NB4 (cell line): Measurements from ENCODE around the gene PALD1.

Experiments used
- DNase-seq: peaks from one replicate; pipeline ENCODE4 v3.0.0; 2010; ENCODE audit warnings: low read depth
- H3K4me3 ChIP-seq: one replicate; pipeline ENCODE4 v1.5.1; 2011; ENCODE audit warnings: mild to moderate bottlenecking, low read depth, low read length, moderate library complexity
- MAX ChIP-seq: IDR thresholded peaks from 2 replicates; pipeline ENCODE4 v1.6.1; 2011; ENCODE audit warnings: low read depth, low read length
- MYC ChIP-seq: IDR thresholded peaks from 2 replicates; pipeline ENCODE4 v1.6.1; 2011; ENCODE audit warnings: low read depth, low read length
- POLR2A ChIP-seq: IDR thresholded peaks from 2 replicates; pipeline ENCODE4 v1.6.1; 2011; ENCODE audit warnings: mild to moderate bottlenecking; ENCODE audit not compliant: insufficient read length; ENCODE audit errors: extremely low read depth
- TF ChIP-seq, protein P1 (sequence below): IDR thresholded peaks from one replicate; pipeline ENCODE4 v1.5.1; 2012; ENCODE audit warnings: low read depth, low read length

The PALD1 gene

GRCh38 chr10:70585578-70586169 is 107.1 kb downstream of the PALD1 start:
- TF ChIP-seq, protein P1, sequence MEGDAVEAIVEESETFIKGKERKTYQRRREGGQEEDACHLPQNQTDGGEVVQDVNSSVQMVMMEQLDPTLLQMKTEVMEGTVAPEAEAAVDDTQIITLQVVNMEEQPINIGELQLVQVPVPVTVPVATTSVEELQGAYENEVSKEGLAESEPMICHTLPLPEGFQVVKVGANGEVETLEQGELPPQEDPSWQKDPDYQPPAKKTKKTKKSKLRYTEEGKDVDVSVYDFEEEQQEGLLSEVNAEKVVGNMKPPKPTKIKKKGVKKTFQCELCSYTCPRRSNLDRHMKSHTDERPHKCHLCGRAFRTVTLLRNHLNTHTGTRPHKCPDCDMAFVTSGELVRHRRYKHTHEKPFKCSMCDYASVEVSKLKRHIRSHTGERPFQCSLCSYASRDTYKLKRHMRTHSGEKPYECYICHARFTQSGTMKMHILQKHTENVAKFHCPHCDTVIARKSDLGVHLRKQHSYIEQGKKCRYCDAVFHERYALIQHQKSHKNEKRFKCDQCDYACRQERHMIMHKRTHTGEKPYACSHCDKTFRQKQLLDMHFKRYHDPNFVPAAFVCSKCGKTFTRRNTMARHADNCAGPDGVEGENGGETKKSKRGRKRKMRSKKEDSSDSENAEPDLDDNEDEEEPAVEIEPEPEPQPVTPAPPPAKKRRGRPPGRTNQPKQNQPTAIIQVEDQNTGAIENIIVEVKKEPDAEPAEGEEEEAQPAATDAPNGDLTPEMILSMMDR: no peak
- DNase-seq: no peak
- H3K4me3 ChIP-seq: no peak overlapping the region

DNA sequence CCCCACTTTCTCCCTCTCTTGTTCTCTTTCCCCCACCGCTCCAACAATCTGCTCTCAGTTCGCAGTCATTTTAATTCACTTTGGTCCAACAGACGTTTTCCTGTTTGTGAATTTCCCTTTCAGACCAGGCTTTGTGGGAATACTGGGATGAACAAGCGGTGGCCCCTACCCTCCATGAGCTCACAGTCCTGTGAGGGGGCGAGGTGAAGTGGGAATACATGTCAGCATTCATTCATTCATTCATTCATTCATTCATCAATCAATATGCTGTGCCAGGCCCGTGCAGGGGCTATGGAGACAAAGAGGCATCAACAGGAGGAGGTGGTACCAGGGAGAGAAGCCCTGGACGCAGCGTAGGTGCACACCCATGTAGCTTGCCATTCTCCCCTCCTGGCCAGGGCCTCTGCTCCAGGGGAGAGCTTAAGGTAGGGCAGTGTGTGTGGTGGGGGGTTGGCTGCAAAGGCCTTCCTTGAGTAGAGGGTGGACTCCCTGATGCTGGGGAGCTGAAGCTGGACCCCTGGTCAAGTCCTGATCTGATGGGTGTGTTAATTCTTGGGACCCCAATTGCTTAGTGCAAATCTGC is 107.9 kb downstream of the PALD1 start:
- no peak for DNase-seq
- TF ChIP-seq POLR2A (no peak), MYC (no peak), MAX (no peak)
- TF ChIP-seq, protein P1: no peak
- H3K4me3 ChIP-seq: no peak overlapping the region

GRCh38 chr10:70587045-70587658 is 108.6 kb downstream of the PALD1 start:
- no peak for DNase-seq
- TF ChIP-seq, protein P1: no peak
- TF ChIP-seq POLR2A (no peak), MYC (no peak), MAX (no peak)
- no peak overlapping the region for H3K4me3 ChIP-seq

DNA sequence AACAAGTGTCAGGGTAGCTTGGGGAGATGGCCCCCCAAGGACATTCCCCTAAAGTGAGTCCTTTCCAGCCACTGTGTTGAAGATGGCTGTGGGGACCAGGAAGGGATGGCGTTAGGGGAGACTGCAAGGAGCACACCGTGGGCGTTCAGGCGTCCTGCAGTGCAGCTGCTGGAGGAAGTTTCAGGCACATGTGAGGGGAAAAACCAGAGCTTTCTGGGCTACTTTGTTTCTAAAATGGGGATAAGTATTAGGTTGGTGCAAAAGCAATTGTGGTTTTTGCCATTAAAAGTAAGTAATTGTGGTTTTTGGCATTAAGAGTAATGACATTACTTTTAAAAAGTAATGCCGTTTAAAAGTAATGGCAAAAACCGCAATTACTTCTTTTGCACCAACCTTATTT is 109.7 kb downstream of the PALD1 start:
- no peak overlapping the region for H3K4me3 ChIP-seq
- peak; percentile 58 for DNase-seq
- TF ChIP-seq, protein P1: no peak
- TF ChIP-seq POLR2A (no peak), MAX (no peak), MYC (peak; percentile 63; the same call in 1 of the 2 replicates)

- no peak for DNase-seq
- H3K4me3 ChIP-seq: no peak overlapping the region
- TF ChIP-seq, protein P1: no peak
- no peak for TF ChIP-seq MAX
- no peak for TF ChIP-seq POLR2A
- 0 out of 2 replicates have a peak, but pooled peaks have one; percentile 15 for TF ChIP-seq MYC
Measured at GRCh38 chr10:70588859-70589570, 110.4 kb downstream of the PALD1 start.
